GM10847 (cell line): Measurements from ENCODE around the gene AR.

Experiments
- POLR2A ChIP-seq: IDR thresholded peaks from 2 replicates; pipeline ENCODE4 v1.6.1; 2011; ENCODE audit not compliant: insufficient read length; ENCODE audit errors: extremely low read depth

The AR gene

DNA sequence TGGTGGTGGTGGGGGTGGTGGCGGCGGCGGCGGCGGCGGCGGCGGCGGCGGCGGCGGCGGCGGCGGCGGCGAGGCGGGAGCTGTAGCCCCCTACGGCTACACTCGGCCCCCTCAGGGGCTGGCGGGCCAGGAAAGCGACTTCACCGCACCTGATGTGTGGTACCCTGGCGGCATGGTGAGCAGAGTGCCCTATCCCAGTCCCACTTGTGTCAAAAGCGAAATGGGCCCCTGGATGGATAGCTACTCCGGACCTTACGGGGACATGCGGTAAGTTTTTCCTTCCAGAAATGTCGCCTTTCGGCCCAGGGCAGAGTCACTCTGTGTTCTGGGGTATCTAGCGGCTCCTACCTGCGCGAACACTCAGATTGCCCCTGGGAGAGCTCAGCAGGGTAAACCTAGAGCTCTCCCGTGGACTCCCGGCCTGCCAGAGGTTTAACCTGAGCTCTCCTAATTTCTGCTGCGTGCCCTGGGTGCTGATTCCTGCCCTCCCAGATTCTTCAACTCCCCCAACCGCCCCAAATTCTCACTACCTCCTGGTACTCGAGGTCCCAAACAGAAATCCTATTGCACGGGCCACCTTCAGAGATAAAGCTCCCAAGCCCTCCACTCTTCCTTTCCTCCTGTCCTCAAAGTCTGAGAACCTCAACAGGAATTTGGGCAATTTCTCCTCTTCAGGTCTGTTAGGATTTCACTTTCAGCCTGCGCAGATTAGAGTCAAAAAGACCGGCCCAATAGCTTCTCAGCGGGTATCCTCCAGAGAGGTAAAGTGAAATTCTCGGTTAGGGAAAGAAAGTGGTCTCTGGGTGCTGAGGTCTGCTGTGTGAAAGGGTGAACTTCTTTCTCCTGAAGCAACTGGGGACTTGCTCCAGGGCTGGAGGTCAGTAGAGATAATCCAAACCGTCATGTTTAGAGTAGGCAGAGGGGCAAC, 2.9 kb downstream of the AR start:
- no peak for TF ChIP-seq POLR2A

DNA sequence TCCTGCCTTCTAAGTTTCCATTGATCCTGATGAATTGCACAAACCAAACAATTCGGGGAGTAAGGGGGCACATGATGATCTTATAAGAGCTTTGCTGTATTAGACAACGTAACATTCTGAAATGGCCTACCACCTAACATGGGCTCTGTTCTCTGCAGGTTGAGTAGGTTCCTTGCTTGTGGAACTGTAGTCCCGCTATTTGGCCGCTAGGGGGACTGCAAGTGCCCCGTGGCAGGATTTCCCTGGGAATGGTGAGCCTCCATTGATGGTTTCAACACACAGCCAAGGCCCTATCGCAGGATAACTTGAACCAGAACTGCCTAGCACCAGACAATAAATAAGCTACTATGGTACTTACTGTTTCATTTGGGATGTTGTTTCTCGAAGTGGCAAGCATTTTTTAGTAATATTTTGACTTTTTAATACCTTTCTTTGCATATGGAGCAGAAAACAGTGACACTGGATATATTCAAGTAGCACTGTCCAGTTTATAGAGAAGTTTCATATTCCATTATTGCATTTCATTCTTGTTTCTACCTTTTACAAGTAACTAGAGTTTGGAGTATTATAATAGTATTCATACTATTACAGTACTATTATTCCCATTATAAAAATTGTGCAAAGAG, 11.9 kb downstream of the AR start:
- TF ChIP-seq POLR2A, result no peak

DNA sequence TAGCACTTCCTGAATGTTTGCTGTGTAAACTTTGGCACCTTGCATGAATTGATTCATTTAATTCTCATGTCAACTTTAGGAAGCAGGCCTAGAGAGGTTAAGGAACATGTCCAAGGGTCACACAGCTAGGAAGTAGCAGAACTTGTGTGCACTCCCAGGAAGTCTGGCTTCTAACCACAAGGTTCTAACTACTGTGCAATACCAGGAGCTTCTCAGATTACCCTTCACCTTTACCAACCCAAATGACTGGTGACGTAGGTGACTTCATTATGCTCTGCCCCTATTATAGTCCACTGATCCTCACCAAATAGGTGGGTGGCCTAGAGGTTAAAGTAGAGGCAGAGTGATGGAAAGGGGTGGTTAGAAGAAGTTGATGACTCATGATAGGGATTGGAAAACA, 14.4 kb downstream of the AR start:
- TF ChIP-seq POLR2A, result no peak

- TF ChIP-seq POLR2A, result no peak
These were observed 19.9 kb downstream of the AR start for GRCh38 chrX:67563469-67564448.

DNA sequence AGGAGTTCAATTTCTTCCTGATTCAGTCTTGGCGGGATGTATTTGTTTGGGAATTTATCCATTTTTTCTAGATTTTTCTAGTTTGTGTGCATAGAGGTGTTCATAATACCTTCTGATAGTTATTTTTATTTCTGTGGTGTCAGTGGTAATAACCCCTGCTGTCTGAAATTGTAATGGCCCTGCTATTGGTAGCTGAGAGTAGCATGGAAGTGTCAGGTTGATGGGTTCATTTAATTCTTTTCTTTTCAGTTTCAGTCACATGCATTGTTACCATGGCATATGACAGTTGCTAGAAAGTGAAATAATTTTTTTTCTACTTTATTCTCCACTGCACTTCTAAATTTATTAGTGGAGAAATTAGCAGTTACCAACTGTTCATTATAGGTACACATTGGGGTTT, 20.7 kb downstream of the AR start:
- no peak for TF ChIP-seq POLR2A

DNA sequence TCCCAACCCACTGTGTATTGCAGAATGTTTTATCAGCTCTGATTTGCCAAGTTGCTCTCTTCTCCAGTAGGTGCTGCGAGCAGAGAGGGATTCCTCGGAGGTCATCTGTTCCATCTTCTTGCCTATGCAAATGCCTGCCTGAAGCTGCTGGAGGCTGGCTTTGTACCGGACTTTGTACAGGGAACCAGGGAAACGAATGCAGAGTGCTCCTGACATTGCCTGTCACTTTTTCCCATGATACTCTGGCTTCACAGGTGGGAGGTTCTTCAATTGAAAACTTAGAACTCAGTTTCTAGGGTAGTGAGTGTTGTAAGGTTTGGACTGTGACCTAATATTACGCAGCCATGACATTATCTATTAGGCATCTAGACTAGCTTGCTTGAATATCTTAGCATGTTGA, 24.9 kb downstream of the AR start:
- no peak for TF ChIP-seq POLR2A

GRCh38 chrX:67570839-67571238, 27.0 kb downstream of the AR start:
- no peak for TF ChIP-seq POLR2A

GRCh38 chrX:67574696-67575095, 30.9 kb downstream of the AR start:
- no peak for TF ChIP-seq POLR2A

DNA sequence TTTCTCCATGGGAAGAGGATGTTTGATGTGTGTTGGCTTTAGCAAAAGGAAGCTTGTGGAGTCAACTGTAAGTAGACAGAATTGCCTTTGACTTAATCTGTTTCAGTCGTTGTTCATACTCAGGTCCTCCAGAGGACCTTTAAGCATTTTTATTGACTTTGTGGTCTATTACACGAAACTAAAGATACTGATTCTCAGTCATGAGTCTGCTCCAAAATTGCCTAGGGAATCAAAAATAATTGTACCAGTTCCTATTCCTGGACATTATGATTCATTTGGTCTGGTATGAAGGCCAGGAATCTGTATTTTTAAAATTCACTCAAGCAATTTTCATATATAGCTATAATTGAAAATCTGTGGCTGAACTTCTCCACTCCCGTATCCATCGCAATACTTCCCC, 38.6 kb downstream of the AR start:
- TF ChIP-seq POLR2A, result no peak

DNA sequence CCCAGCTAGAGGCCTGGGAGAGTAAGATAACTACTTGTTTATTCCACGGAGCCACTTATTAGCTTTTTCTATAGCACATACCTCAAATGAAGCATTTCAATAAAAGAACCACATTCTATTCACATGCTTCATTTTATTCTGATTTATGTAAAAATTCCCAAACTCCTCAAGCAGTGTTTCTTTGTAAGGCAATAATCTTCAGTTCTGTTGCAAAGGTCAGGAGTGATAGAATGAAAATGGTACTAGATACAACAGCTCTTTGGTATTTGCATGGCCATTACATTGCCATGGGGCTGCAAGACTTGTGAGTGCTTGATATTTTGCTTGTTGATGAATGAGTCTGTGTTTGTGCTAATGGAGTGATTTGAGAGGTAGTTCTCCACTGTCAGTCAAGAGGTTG, 39.4 kb downstream of the AR start:
- no peak for TF ChIP-seq POLR2A

- no peak for TF ChIP-seq POLR2A
These were observed 41.6 kb downstream of the AR start for GRCh38 chrX:67585401-67585800.

GRCh38 chrX:67587946-67588624, 44.3 kb downstream of the AR start:
- no peak for TF ChIP-seq POLR2A

DNA sequence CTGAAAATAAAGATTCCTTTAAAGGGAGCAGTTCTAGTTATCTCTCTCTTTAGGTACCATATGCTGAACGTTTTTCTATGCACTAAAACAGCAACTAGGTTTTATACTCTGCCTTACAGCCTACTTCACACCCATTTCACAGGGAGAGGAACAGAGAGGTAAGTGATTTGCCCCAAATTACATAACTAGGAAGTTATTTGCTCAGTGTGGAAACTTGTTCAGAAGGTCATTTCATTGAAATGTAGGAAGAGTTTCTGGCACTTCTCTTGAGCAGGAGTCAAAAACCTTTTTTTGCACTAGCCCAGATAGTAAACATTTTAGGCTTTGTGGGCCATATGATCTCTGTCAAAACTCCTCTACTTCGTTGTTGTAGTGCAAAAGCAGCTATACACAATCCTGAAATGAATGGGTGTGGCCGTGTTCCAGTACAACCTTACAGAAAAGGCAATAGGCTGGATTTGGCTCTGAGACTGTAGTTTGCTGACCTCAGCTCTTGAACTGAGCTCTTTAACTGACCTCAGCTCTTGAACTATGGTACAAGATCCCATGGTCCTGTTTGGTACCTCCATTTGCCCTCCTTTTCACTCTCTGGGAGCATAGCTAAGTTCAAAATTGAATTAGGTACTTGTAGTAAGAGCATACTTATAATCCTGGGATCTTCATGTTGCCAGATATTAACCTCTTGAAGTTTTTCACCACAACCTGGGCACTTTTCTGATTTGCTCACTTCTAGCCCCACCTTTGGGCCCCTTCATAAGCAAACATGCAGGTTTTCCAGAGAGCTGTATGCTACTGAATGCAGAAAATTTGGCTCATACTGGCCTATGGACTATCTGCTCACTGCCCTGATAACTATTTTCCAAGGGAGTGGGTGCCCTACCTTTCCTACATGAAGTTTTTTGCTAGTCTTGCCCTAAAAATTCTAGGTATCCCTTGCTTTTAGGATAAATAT, 53.3 kb downstream of the AR start:
- no peak for TF ChIP-seq POLR2A

GRCh38 chrX:67599532-67599931, 55.7 kb downstream of the AR start:
- no peak for TF ChIP-seq POLR2A
